Hepatocyte (in vitro differentiated cells): ENCODE data around the gene SAFB2. TPM values are rescaled to one million over a fixed set of nuclear protein-coding genes. Genes with fewer than 3 reads are reported as not detected.
A peak's percentile ranks its signal among the peaks of the same experiment; 100 is the strongest.

Experiments
- DNase-seq: peaks from one replicate; pipeline ENCODE4 v3.0.0-alpha.2; 2016; ENCODE audit warnings: low spot score
- H2AFZ ChIP-seq: fragments of 200-600 bp; sonication (generic); 2 replicates; pipeline ENCODE4 v1.6.0; 2016; ENCODE audit warnings: antibody characterized with exemption, mild to moderate bottlenecking
- H3K27ac ChIP-seq: fragments of 200-600 bp; sonication (generic); 2 replicates; pipeline ENCODE4 v1.5.1; 2016; ENCODE audit warnings: mild to moderate bottlenecking
- H3K27me3 ChIP-seq: fragments of 200-600 bp; sonication (generic); 2 replicates; pipeline ENCODE4 v1.6.1; 2016
- H3K36me3 ChIP-seq: fragments of 200-600 bp; sonication (generic); replicated peaks from 2 replicates; pipeline ENCODE4 v1.5.1; 2016; ENCODE audit warnings: low read depth; ENCODE audit not compliant: insufficient read depth
- H3K4me1 ChIP-seq: fragments of 200-600 bp; sonication (generic); 2 replicates; pipeline ENCODE4 v1.5.1; 2016; ENCODE audit warnings: mild to moderate bottlenecking, moderate library complexity; ENCODE audit not compliant: insufficient read depth
- H3K4me2 ChIP-seq: fragments of 200-600 bp; sonication (generic); 2 replicates; pipeline ENCODE4 v1.6.0; 2016
- H3K4me3 ChIP-seq: fragments of 200-600 bp; sonication (generic); 2 replicates; pipeline ENCODE4 v1.5.1; 2016; ENCODE audit warnings: mild to moderate bottlenecking
- H3K79me2 ChIP-seq: fragments of 200-600 bp; sonication (generic); 2 replicates; pipeline ENCODE4 v1.6.0; 2017; ENCODE audit warnings: mild to moderate bottlenecking
- H3K9me2 ChIP-seq: fragments of 200-600 bp; sonication (generic); replicated peaks from 2 replicates; pipeline ENCODE4 v1.6.0; 2017; ENCODE audit warnings: mild to moderate bottlenecking; ENCODE audit not compliant: insufficient read depth
- H3K9me3 ChIP-seq: fragments of 200-600 bp; sonication (generic); 2 replicates; pipeline ENCODE4 v1.5.1; 2016; ENCODE audit warnings: low read depth, mild to moderate bottlenecking
- H4K20me1 ChIP-seq: fragments of 200-600 bp; sonication (generic); 2 replicates; pipeline ENCODE4 v1.6.0; 2016; ENCODE audit warnings: mild to moderate bottlenecking; ENCODE audit not compliant: insufficient read depth, poor library complexity, severe bottlenecking
- EZH2 ChIP-seq: fragments of 200-600 bp; sonication (generic); IDR thresholded peaks from 2 replicates; pipeline ENCODE4 v1.6.1; 2016; ENCODE audit warnings: antibody characterized with exemption, mild to moderate bottlenecking, borderline replicate concordance
- EZH2phosphoT487 ChIP-seq: fragments of 200-600 bp; sonication (generic); IDR thresholded peaks from one replicate; pipeline ENCODE4 v1.6.1; 2018; ENCODE audit warnings: antibody characterized with exemption, mild to moderate bottlenecking, low read depth, moderate library complexity; ENCODE audit not compliant: unreplicated experiment, severe bottlenecking
- WGBS: methylation state at CpG from one replicate; pipeline ENCODE4 v1.1.6; 2016; ENCODE audit warnings: low lambda C conversion rate; ENCODE audit errors: missing lambda C conversion rate; 5-methylcytosine and 5-hydroxymethylcytosine counted together
- polyA plus RNA-seq: library from polyadenylated mRNA; unstranded; fragments of >200 nt; fragmentation: Nextera tagmentation; extraction: Ambion mirVana; gene quantifications from 2 replicates; pipeline ENCODE4 v1.2.1, GENCODE V29; 2016
- total RNA-seq: library from RNA; depleted of rRNA; stranded (reverse); fragments of >200 nt; gene quantifications from 2 replicates; pipeline ENCODE4 v1.2.3, GENCODE V29; 2014
- TF ChIP-seq, protein P1 (sequence below): fragments of 200-600 bp; sonication (generic); IDR thresholded peaks from 2 replicates; pipeline ENCODE4 v1.5.1; 2016; ENCODE audit warnings: antibody characterized with exemption, mild to moderate bottlenecking; ENCODE audit not compliant: poor library complexity

The SAFB2 gene
- total and polyA plus RNA-seq, 2 experiments from 2014 or later, result 21.1 to 42.6 TPM

DNA sequence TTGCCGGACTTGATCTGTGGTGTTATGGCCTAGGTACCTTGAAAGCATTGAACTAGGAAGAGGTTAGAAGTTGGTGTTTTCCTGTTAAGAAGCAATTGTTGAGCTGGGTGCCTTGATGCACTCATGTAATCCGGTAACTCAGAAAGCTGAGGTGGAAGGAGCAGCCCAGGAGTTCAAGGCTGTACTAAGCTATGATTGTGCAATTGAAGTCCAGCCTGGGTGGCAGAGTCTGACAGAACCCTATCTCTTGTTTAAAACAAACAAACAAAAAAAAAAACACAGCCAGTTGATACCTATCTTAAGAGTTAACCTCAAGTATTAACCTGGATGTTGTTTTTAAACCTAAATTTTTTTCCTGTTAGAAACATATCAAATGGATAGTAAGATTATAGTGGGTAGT, 19.6 kb upstream of the SAFB2 start:
- no peak overlapping the region for H3K4me2 ChIP-seq
- no peak overlapping the region for H2AFZ ChIP-seq
- H3K79me2 ChIP-seq, result peaks cover 99% of the 10 kb centered on the region
- TF ChIP-seq EZH2 (no peak), EZH2phosphoT487 (no peak)
- TF ChIP-seq, protein P1, sequence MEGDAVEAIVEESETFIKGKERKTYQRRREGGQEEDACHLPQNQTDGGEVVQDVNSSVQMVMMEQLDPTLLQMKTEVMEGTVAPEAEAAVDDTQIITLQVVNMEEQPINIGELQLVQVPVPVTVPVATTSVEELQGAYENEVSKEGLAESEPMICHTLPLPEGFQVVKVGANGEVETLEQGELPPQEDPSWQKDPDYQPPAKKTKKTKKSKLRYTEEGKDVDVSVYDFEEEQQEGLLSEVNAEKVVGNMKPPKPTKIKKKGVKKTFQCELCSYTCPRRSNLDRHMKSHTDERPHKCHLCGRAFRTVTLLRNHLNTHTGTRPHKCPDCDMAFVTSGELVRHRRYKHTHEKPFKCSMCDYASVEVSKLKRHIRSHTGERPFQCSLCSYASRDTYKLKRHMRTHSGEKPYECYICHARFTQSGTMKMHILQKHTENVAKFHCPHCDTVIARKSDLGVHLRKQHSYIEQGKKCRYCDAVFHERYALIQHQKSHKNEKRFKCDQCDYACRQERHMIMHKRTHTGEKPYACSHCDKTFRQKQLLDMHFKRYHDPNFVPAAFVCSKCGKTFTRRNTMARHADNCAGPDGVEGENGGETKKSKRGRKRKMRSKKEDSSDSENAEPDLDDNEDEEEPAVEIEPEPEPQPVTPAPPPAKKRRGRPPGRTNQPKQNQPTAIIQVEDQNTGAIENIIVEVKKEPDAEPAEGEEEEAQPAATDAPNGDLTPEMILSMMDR, result no peak
- peaks cover 6% of the 10 kb centered on the region for H3K4me1 ChIP-seq
- peak; percentile 41 for DNase-seq
- H3K27me3 ChIP-seq, result no peaks in the 10 kb centered on the region
- peaks cover 86% of the 10 kb centered on the region for H4K20me1 ChIP-seq
- no peak overlapping the region for H3K4me3 ChIP-seq
- H3K36me3 ChIP-seq, result peaks cover 8% of the 10 kb centered on the region
- no peaks in the 10 kb centered on the region for H3K9me2 ChIP-seq
- H3K9me3 ChIP-seq, result no peaks in the 10 kb centered on the region
- WGBS, result 89% methylated on average over 2 of the region's 2 CpGs
- peak overlapping the region; percentile 17 for H3K27ac ChIP-seq

DNA sequence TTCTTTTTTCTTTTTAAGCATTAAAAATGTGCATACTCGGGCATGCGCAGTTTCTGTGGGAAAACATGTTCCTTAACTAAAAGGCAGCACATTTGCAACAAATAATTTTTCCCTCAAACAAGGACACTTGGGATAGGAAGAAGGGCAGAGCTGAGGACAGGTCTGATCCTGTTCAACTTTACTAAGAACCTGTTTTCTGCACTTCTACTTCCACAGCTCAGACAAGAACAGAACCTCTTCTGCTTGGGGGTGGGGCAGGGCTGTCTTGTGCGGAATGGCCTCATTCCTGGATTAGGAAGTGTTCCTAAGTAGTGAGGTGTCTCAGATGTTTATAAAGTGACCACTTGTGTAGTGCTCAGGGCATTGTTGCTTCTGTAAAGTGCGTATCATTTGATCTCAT, 18.6 kb upstream of the SAFB2 start:
- H3K79me2 ChIP-seq, result peaks cover 99% of the 10 kb centered on the region

DNA sequence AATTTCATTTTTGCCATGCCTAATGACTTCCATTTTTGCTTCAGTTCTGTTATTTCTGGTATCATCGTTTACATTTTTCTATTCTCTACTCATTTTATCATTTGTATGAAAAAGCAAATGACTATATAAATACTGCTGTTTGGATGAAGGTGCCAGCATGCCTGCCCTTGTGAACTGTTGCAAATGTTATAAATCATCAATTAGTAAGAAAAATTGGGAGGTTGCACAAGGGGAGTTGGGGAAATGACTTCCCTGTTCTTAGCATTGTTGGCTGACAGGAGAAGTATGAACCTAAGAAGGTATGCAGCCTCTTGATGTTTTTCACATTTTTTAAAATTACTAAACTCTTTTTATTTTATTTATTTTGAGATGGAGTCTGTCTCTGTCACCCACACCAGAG, 15.4 kb upstream of the SAFB2 start:
- DNase-seq, result no peak
- H3K9me2 ChIP-seq, result no peaks in the 10 kb centered on the region
- TF ChIP-seq EZH2 (no peak), EZH2phosphoT487 (no peak)
- TF ChIP-seq, protein P1, result no peak
- H3K27me3 ChIP-seq, result no peaks in the 10 kb centered on the region
- H2AFZ ChIP-seq, result no peak overlapping the region
- H4K20me1 ChIP-seq, result peaks cover 95% of the 10 kb centered on the region
- no peak overlapping the region for H3K4me3 ChIP-seq
- no peak overlapping the region for H3K27ac ChIP-seq
- 96% methylated on average over 1 of the region's 1 CpG for WGBS
- no peak overlapping the region for H3K4me2 ChIP-seq
- H3K36me3 ChIP-seq, result no peaks in the 10 kb centered on the region
- no peaks in the 10 kb centered on the region for H3K9me3 ChIP-seq
- H3K79me2 ChIP-seq, result peaks cover 100% of the 10 kb centered on the region
- H3K4me1 ChIP-seq, result peaks cover 7% of the 10 kb centered on the region

More for the DNA sequence above, 18.6 kb upstream of the SAFB2 start:
- no peaks in the 10 kb centered on the region for H3K9me3 ChIP-seq
- peaks cover 1% of the 10 kb centered on the region for H3K36me3 ChIP-seq
- DNase-seq, result no peak
- no peak overlapping the region for H2AFZ ChIP-seq
- 90% methylated on average over 4 of the region's 4 CpGs for WGBS
- H3K4me2 ChIP-seq, result no peak overlapping the region
- H4K20me1 ChIP-seq, result peaks cover 88% of the 10 kb centered on the region
- H3K9me2 ChIP-seq, result no peaks in the 10 kb centered on the region
- no peaks in the 10 kb centered on the region for H3K27me3 ChIP-seq
- no peak overlapping the region for H3K27ac ChIP-seq
- H3K4me1 ChIP-seq, result peaks cover 6% of the 10 kb centered on the region
- TF ChIP-seq, protein P1, result no peak
- H3K4me3 ChIP-seq, result no peak overlapping the region

DNA sequence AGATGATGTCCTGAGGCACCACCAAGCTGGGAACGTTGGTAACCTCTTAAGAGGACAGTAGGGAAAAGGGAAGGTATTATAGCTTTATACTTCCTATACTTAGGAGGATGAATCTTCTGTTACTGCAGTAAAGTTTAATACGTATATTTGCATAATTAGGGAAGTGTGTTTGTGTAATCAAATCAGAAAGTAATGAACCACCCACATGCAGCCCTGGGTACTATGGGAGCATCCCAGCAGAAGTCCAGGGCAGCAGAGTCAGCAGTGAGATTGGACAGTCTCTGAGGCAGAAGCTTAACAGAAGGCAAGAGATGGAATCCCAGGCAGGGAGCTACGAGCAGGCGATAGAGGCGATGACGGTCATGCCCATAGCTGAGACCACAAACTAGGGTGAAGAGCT, 12.9 kb upstream of the SAFB2 start:
- H3K4me1 ChIP-seq, result peaks cover 15% of the 10 kb centered on the region
- no peak for DNase-seq
- no peaks in the 10 kb centered on the region for H3K27me3 ChIP-seq
- peaks cover 96% of the 10 kb centered on the region for H4K20me1 ChIP-seq
- H3K4me2 ChIP-seq, result no peak overlapping the region
- H3K27ac ChIP-seq, result no peak overlapping the region
- no peak overlapping the region for H2AFZ ChIP-seq
- WGBS, result 93% methylated on average over 6 of the region's 6 CpGs
- no peak overlapping the region for H3K4me3 ChIP-seq
- no peaks in the 10 kb centered on the region for H3K36me3 ChIP-seq
- no peaks in the 10 kb centered on the region for H3K9me3 ChIP-seq
- no peaks in the 10 kb centered on the region for H3K9me2 ChIP-seq
- H3K79me2 ChIP-seq, result peaks cover 100% of the 10 kb centered on the region
- TF ChIP-seq EZH2phosphoT487, result no peak
- TF ChIP-seq, protein P1, result no peak
- TF ChIP-seq EZH2, result no peak
